IPS DF 19.7 (cell line): ENCODE data around the gene SSH3.

Experiments used
- DNase-seq: peaks from one replicate; pipeline ENCODE4 v3.0.0-alpha.2; 2013; ENCODE audit warnings: low read depth, low spot score

Gene SSH3

DNA sequence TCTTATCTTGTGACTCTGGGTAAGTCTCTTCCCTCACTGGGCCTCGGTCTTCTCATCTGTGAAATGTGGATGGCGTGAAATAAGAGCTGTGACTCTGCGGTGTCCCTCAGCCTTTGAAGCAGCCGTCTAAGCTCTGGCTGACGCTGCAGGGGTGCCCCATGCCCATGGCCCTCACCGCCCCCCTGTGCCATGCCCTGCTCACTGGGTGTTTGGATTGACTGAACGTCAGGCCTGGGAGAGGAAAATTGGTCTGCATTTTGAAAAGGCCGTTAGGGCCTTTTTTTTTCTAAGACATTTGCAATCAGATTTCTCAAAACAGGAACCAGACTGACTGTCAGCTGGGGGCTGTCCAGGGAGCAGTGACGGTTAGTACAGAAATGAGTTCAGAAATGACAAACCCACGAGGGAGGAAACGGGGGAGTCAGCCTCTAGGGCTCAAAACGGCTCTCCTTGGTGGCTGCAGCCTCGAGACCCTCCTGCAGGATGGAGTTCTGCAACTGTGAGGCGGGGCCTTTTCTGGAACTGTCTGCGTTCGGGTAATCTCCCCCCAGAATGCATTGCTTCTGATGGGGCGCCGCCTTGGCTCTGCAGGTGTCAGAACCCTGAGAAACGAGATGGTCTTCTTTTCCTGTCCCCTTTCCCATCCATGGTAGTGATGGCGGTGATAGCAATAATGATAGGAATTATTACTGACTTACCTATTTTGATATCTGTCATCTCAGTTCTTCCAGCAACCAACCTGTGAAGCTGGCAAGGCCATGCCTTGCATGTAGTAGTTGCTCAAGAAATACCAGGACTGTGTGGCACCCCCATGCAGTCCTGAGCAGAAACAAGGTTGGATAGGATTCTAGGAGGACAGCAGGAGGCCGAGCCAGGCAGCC is 35.0 kb upstream of the SSH3 start:
- no peak for DNase-seq

DNA sequence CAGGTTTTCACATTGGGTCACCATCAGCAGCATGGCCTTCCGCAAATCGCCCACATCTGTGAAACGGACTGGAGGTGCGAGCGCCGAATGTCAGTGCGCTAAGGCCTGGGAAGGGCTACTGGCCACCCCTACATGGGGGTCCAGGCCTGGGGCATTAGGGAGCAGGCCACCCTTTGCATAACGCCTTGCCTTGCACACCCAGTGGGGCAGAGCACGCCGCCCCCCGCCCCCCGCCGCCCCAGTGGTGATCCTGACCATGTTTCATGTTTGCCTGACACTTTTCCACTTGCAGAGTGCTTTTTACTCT is 34.4 kb upstream of the SSH3 start:
- no peak for DNase-seq

DNA sequence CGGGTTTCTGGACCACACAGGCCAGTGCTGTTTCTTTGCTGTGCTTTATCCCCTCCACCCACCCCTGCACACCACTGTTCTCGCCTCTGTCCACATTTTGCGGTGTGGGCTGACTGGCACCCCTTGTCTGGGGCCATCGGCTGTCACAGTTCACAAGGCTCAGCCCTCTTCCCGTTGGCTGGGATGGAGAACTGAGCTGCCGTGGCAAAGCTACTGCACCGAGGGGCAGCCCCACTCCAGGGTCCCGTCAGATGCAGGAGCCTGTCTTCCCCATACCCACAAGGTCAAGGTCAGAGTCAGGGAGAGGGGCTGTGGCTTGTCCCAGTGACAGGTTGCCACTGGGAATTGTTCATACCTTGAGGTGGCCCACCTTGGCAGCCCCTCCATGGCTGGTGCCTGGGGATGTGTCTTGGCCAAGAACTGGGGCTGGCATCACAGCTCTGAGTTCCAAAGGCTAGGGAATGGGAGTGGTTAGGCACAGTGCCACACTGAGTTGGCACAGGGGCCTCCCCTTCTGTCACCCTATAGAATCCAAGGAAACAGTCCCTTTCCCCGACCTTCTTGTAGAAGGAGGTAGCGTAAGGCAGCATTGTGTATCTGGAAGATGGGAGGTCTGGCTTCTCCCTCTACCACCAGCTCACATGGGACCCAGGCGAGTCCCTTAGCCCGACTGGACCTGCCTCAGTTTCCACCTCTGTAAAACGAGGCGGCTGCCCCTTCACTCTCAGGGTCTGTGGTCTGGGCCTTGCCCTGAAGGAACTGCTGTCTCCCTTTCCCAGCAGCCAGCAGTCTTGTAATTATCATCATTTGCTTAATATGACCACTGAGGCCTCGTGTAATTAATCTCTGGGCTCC is 33.7 kb upstream of the SSH3 start:
- no peak for DNase-seq

DNA sequence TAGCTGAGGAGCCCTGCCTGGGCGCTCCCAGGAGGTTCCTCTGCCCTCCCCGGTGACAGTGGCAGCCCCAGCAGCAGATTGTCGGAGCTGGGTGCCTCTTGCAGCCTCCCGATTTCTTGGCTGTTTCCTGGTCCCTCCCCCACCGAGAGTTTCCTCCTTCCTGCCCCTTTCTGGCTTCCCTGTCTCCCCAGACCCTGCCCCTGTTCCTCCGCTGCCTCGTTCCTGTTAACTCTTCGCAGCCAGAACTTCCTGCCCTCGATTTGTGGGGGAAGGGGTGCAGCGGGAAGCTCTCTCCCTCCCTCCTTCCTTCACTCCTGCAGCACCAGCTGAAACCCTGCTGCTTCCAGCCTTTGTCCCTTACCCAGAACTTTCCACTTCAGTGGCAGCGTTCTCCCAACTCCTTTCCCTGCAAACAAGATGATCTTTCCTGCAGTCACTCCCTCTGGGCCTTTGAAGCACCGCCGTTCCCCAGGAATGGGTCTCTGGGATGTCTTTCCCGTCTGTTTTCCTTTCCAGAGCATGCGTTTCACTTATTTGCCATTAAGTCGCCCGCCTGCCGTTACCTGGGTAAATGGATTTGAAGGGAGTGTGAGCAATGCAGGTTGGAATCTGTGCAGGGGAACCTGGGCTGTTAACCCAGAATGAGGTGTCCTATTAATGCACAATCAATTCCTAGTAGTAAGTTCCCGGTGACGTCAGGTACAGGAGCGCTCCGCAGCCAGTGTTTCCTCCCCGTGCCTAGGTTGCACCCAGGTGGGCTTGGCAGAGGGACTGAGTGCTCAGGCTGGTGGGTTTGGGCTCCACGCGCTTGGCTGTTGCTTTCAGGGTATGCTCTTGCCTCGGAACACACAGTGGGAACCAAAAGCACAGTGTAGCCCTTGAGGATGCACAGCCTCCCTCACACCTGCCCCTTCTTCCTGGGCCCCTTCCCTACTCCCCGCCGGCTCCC is 32.8 kb upstream of the SSH3 start:
- DNase-seq = peak; percentile 71

DNA sequence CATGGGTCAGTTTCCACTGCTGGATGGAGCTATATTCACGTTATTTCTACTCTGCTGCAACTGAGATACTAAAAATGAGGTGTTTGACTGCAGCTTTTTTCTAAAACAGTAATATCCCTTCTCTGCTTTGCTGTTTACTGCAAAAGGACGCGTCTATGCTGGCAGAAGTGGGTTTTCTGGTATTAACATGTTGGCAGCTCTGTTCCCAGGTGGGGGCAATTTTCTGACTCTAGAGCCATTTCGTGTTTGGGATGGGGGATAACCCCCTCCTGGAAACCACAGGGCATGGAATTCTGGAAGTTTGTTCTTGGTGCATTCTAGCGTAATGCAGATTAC is 32.2 kb upstream of the SSH3 start:
- DNase-seq = no peak

DNA sequence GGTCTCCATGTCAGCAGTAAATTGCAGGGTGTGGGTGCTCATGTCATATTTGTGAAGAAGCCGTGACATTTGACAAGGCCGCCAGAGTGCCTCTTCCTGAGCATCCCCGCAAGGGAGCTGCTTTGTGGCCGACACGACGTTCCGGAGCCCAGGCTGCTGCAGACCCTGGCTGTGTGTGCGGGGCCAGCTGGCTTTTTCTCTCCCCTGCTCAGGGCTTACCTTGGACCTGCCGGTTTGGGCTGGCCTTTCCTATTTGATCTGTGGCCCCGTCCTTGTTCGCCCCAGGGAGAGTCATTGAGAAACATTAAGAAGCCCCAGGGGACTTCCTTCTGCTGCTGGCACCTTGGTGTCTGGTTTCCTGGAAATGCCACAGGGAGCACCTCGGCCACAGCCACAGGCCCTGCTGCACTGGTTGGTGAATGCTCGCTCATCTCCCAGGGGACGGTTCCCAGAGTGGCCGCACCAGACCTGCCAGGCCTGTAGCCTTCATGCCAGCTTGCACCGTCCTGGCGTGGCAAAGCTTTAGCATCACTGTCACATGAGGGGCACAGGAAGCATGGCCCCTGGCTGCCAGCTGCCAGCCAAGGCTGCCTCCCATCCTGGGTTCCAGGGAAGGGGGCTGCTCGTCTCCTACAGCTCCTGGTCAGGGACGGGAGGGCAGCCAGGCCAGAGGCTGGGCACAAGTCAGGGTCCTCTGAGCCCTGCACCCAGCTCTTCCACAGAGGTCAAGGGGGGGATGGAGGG is 31.6 kb upstream of the SSH3 start:
- DNase-seq = no peak

DNA sequence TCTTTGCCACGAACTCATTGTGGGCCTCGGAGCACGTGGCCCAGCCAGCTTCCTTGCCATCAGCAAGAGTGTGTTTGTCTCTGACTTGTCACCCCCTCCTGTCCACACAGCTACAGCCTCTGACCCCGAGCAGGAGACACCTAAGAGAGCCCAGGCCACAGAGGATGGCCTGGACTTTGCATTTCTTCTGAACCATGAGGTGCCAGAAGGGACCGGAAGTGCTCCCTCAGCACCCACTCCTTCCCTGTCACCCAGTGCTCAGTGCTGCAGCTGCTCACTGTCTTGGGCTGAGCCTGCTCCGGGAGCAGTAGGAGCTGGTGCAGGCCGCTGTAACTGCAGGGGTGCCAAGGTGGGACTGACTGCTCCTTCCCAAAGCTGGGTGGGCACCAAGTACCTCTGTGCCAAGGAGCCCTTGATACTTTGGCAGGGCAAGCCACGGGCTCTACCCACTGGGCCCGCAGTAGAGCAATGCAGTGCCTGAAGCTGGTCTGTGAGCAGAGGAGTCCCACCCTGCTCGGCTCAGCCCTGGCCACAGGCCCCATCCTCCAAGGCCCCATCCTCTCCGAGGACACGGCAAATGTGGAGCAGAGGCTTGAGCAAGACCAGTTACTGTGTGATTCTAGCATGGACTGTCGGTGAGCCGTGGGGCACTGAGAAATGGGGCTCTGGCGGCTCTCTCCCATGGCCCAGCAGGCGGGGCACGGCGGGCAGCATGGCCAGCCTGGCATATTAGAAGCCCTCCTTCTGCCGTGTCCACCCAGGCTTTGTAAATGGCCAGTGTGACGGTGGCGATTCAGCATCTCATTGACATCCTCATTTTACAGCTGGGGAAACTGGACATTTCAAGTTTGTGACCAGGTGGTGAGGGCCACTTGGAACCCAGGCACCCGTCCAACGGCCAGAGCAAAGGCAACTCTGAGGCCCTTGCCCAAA is 30.7 kb upstream of the SSH3 start:
- DNase-seq = no peak

DNA sequence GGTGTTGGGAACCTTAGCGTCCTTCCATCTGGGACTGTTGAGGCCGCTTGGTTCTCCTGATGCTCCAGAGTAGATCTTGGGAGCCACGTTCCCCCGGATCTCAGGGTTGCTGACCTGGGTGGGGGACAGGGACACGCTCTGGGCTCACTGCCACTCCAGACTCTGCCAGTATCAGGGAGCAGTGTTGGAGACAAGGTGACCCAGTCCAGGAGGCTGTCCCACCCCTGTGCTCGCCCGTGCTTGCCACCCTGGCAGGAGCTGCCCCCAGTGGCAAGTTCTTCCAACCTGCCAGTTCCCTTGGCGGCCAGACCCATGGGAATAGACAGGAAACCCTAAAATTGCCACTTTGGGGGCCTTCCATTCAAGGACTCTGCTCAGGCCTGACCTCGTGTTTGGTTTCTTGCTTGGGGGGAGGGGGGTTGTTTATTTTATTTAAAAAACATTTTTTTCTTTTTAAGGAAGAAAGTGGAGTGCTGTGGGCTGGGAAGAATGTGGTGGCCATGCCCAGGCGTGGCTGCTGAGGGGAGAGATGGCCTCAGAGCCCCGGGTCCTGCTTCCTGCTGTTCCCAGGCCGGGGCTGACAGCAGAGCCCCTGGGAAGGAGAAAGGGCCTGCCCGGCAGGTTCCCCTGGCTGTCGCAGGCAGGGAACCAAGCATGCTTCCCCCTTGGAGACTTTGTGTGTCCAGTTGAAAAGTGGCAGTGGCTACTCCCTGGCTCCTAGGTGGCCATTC is 29.9 kb upstream of the SSH3 start:
- no peak for DNase-seq

DNA sequence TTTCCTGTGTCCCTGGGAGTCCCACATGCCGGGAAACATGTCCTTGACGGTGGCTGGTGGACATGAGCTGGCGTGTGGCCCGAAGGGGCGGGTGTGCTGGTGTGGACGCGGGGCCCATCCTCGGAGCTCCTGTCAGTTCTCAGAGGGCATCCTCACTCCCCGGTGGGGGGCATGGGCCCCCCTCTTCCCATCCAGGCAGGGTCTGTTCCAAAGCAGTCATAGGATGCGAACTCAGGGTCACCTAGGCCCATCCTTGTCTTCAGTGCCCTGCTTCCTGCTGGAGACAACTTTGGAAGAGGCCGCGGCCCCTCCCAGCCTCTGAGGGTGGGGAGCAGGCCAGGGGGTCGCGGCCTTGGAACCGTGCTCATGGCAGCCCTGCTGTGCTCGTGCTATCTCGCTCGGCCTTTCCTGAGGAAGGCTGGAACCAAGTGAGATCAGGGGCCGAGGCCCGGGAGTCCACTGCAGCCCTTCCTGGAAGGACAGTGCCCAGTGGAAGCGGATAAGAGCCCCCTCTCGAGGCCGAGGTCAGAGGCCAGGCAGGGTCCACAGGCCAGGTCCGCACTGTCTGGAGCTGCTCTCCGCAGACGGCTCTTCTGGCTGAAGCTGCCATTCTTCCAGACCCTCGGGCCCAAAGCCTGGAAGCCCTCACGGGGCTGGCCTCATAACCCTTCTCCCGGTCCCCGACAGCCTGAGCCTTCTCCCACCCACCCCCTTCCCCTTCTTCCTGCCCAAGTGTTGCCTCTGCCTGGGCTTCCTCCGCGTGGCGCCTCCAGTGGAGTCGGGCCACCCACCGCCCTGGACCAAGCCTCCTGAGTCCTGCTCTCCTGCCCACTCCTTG is 28.3 kb upstream of the SSH3 start:
- no peak for DNase-seq

DNA sequence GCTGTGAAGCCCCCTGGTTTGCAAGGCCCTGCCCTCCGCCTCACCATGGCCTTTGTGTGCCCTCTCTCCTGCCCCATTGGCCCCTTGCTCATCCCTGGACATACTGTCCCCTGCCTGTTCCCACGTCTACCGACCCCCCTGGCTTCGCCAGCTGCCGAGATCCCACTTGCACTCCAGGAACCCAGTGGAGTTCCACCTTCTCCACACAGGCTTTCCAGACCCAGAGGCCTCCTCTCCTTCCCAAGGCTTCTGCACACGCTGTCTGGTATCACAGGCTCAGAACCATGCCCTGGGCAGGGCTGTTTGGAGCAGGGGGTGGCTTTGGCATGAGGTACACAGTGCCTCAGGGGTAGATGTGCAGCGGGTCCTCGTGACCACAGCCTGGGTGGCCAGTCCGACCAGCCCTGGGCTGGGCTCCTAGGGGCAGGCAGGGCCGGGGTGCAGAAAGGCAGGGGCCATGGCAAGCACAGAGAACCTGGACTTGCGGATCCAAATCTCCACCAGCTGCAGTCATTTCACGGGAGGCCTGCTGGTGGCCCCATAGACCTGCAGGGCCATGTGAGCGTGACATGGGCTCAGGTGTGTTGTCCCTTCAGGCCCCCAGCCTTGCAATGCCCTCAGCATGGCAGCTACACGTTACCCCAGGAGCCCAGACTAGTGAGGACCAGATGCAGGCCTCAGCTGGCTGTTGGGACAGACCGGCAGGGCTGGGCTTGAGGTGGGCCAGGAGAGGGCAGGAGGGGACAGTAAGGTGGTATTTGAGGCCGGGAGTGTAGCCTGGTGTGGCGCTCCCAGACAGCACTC is 27.5 kb upstream of the SSH3 start:
- no peak for DNase-seq

DNA sequence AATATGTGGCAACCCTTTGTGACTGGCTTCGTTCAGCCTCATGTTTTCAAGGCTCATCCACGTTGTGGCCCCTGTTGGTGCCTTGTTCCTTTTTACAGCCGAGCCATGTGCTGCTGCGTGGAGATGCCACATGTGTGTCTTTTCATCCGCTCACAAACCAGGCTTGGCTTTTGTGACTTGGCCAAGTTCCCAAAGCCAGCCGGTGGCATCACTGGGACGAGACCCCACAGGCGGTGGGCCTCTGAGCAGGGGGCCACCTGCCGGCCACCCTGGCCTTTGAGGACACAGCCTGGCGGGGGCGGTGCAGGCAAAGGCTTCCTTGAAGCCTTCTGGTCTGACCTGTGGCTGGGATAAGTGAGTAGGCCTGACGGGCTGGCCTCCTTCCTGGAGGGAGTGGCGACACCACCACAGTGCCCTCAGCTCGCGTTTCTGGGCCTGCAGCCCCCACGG is 26.5 kb upstream of the SSH3 start:
- no peak for DNase-seq

DNA sequence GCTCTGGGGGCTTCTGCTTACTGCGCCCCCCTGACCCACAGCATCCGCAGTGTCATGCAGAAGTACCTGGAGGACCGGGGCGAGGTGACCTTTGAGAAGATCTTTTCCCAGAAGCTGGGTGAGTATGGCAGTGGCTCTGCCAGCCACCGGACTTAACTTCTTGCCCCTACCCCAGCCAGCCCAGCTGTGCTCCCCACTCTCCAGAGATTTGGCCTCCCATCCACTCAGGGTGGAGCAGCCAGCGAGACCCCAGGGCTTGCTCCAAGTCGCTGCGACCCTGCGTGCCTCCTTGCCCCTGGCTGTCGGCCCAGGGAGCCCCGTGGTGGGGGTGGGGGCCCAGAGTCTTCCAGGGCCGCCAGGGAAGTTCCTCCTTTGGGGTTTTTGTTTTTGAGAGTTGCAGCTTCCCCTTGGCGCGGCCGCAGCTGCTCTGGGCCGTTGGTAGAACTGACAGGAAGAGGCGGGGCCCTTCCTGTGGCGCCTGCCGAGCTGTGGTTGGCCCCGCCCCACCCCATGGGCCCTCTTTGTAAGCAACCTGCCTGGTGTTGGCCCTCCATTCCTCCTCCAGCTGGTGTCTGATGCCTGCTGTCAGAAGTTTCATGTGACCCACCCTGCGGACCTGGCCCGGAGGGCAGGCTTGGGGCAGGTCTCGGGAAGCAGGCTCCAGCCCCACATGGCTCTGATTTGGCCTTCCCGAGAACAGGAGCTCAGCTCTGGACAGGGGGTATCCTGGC is 25.9 kb upstream of the SSH3 start:
- peak; percentile 50 for DNase-seq

DNA sequence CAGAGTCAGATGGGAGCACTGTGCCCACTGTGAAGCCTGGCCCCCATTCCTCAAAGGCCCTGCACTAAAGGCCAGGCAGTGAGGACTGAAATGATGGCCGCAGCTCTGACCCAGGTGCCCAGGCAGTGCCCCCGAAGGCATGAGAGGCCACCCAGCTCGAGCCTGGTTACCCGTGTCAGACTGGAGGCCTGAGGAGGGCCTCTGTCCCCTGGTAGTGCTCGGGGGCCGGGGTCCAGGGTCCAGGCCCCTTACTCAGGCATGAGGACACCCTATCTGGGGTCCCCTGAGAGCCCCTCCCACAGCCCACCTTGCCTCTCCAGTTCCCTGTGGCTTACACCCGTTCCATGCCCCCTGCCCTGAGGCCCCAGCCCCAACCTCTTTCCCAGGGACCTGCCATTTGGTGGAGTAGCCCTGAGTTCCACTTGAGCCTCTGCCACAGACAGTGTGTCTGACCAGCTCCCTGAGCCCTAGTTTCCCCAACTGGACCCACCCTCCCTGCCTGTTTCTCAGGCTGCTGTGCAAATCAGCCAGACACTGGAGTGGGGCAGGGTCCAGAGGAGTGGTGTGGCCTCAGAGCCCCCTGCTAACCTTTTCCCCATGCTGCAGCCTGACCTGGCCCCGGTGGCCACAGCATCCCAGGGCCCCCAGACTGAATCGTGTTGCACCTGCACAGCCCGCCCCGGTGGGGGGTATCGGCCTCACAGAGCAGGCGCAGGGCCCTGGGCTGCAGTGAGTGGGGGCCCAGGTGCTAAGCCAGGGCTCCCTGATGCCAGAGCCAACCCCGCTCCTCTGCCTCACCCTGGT is 25.0 kb upstream of the SSH3 start:
- no peak for DNase-seq

DNA sequence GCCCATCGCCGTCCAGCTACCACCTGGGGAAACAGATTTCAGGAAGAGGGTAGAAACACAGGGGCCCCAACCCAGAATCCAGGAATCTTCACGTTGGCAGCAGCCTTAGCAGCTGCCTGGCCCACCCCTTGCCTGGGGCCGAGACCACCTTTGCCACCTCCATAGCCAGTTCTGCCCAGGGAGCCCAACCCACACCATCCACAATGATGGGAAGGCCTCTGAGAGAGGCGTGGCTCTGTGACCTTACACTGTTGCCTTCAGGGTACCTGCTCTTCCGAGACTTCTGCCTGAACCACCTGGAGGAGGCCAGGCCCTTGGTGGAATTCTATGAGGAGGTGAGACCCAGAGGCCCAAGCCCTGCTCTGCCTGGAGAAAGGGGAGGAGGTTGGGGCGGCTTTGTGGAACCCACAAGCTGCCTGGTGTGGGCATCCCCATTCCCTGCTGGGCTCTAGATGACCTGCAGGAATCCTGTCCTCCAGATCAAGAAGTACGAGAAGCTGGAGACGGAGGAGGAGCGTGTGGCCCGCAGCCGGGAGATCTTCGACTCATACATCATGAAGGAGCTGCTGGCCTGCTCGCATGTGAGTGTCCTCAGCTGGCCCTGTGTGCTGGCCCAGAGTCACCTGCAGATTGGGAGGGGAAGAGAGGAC is 24.3 kb upstream of the SSH3 start:
- DNase-seq = no peak

DNA sequence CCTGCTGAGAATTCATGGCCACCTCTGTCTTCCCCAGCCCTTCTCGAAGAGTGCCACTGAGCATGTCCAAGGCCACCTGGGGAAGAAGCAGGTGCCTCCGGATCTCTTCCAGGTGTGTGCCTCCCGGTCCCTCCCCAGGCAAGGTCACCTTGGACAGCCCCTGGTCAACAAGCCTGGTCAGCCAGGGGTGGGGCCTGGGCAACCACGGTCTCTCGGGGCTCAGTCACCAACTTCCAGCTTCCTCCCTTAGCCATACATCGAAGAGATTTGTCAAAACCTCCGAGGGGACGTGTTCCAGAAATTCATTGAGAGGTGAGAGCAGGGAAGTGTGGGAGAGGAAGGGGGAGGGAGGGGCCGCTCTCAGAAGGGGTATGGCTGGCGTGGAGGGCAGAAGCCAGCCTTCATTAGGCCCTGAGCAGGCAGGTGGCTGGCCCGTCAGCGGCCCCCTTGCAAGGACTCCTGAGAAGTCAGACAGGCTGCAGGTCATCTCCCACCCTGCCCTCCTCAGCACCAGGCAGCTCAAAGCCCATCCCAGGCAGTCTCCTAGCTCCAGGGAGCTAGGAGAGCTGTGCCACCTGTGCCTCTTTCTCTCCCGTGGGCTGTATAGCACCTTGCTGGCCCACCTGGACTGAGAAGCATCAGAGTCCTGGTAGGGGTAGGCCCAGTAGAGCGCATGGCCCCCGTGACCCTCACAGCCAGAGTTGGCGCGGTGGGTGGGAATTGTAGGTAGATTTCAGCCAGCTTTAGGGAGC is 23.6 kb upstream of the SSH3 start:
- DNase-seq = no peak
